Upper lobe of left lung (tissue), 6 donors: Measurements from ENCODE around the gene OR14I1. TPM values are rescaled to one million over a fixed set of nuclear protein-coding genes. Genes with fewer than 3 reads are reported as not detected.

ENCODE experiments used
- ATAC-seq, 2 donors: fragments of 200-7000 bp; cut with Tn5 transposase; one replicate each; pipeline ENCODE4 v1.9.1; 2022; ENCODE audit warnings: mild to moderate bottlenecking in 2 of 2, moderate library complexity in 2 of 2; ENCODE audit not compliant: low FRiP score in 2 of 2
- DNase-seq, 2 donors: peaks; one replicate each; pipeline ENCODE4 v3.0.0-alpha.2; 2019 to 2020
- H3K27ac ChIP-seq, 4 donors: fragments of 200-600 bp; sonication (generic); one replicate each; pipeline ENCODE4 v1.5.1; 2016 to 2019
- H3K27me3 ChIP-seq, 4 donors: fragments of 200-600 bp; sonication (generic); one replicate each; pipeline ENCODE4 v1.5.1; 2017 to 2019
- H3K36me3 ChIP-seq, 4 donors: fragments of 200-600 bp; sonication (generic); one replicate each; pipeline ENCODE4 v1.5.1; 2016 to 2019
- H3K4me1 ChIP-seq, 4 donors: fragments of 200-600 bp; sonication (generic); one replicate each; pipeline ENCODE4 v1.5.1; 2018 to 2019
- H3K4me3 ChIP-seq, 4 donors: fragments of 200-600 bp; sonication (generic); one replicate each; pipeline ENCODE4 v1.5.1; 2017 to 2019; ENCODE audit warnings: mild to moderate bottlenecking in 2 of 4, moderate library complexity in 1 of 4
- H3K9me3 ChIP-seq, 4 donors: fragments of 200-600 bp; sonication (generic); one replicate each; pipeline ENCODE4 v1.5.1; 2018 to 2019
- CTCF ChIP-seq, 6 experiments: fragments of 450-650 bp in 4 of 6; fragments of 200-600 bp in 2 of 6; sonication (generic) in 2 of 6; IDR thresholded peaks; one replicate each; pipeline ENCODE4 v1.5.1; 2016 to 2019; ENCODE audit warnings: antibody characterized with exemption in 6 of 6
- EP300 ChIP-seq, 4 donors: sonication (generic); formaldehyde crosslinking; IDR thresholded peaks; one replicate each; pipeline ENCODE4 v1.5.1; 2017; ENCODE audit warnings: antibody characterized with exemption in 4 of 4, control low read depth in 2 of 4
- POLR2A ChIP-seq, 4 donors: fragments of 450-650 bp; IDR thresholded peaks; one replicate each; pipeline ENCODE4 v1.5.1; 2016 to 2017; ENCODE audit warnings: antibody characterized with exemption in 4 of 4, mild to moderate bottlenecking in 2 of 4
- POLR2AphosphoS5 ChIP-seq, 2 donors: sonication (generic); formaldehyde crosslinking; IDR thresholded peaks; one replicate each; pipeline ENCODE4 v1.5.1; 2017; ENCODE audit warnings: antibody characterized with exemption in 2 of 2
- WGBS, 2 donors: methylation state at CpG; one replicate each; pipeline ENCODE4 v1.1.5; 2017 to 2018; 5-methylcytosine and 5-hydroxymethylcytosine counted together
- total RNA-seq, 6 donors: library from RNA; depleted of rRNA in 4 of 6; stranded (reverse); fragments of >200 nt in 4 of 6; gene quantifications; one replicate each; pipeline versions ENCODE4 v1.1.0 to v1.2.1, GENCODE V29; 2016 to 2021
- donor health status: DM: no; HTN: no; CAD: no; lungs with moderate emphysema.
- donor health status: DM: no; HTN: yes; CAD: no; lungs with severe emphysema.

The OR14I1 gene
- total RNA-seq, 6 donors from 2014 or later = not detected

- TF ChIP-seq POLR2AphosphoS5 (IDR thresholded peaks at IDR 0.05) (no peak), CTCF (IDR thresholded peaks at IDR 0.05) (no peak), POLR2A (IDR thresholded peaks at IDR 0.05) (no peak), EP300 (IDR thresholded peaks at IDR 0.05) (no peak)
These were observed 3.5 kb downstream of the OR14I1 start for GRCh38 chr1:248699099-248699498.

GRCh38 chr1:248697907-248698306 is 4.7 kb downstream of the OR14I1 start:
- ATAC-seq (no peak), DNase-seq (no peak)
- WGBS, 2 donors = 67 to 74% methylated on average over 6 of the region's 6 CpGs
- H3K27ac ChIP-seq = no peak overlapping the region
- no peak overlapping the region for H3K4me3 ChIP-seq
- no peaks in the 10 kb centered on the region for H3K4me1 ChIP-seq
- no peak for TF ChIP-seq POLR2A (IDR thresholded peaks at IDR 0.05)
- no peak for TF ChIP-seq EP300 (IDR thresholded peaks at IDR 0.05)
- no peak for TF ChIP-seq CTCF (IDR thresholded peaks at IDR 0.05)
- TF ChIP-seq POLR2AphosphoS5 (IDR thresholded peaks at IDR 0.05) = no peak
- H3K9me3 ChIP-seq = no peaks in the 10 kb centered on the region
- H3K36me3 ChIP-seq = no peaks in the 10 kb centered on the region
- no peaks in the 10 kb centered on the region for H3K27me3 ChIP-seq

More at GRCh38 chr1:248699099-248699498, 3.5 kb downstream of the OR14I1 start:
- Histone ChIP-seq H3K4me1 (no peaks in the 10 kb centered on the region), H3K27me3 (no peaks in the 10 kb centered on the region), H3K9me3 (no peaks in the 10 kb centered on the region), H3K36me3 (no peaks in the 10 kb centered on the region), H3K4me3 (no peak overlapping the region), H3K27ac (no peak overlapping the region)
- ATAC-seq (no peak), DNase-seq (no peak)
- WGBS, 2 donors = 44 to 52% methylated on average over 1 of the region's 1 CpG

- no peak for DNase-seq
- Histone ChIP-seq H3K4me3 (no peak overlapping the region), H3K27ac (no peak overlapping the region), H3K27me3 (no peaks in the 10 kb centered on the region), H3K9me3 (no peaks in the 10 kb centered on the region), H3K4me1 (no peaks in the 10 kb centered on the region), H3K36me3 (no peaks in the 10 kb centered on the region)
- ATAC-seq = peak in 1 of 2 donors; percentile 44
- TF ChIP-seq EP300 (IDR thresholded peaks at IDR 0.05) = no peak
- 75 to 80% methylated on average over 3 of the region's 3 CpGs for WGBS, 2 donors
These were observed 5.8 kb downstream of the OR14I1 start for GRCh38 chr1:248696774-248697173.

- 69 to 79% methylated on average over 3 of the region's 3 CpGs for WGBS, 2 donors
- Histone ChIP-seq H3K4me1 (no peaks in the 10 kb centered on the region), H3K27me3 (no peaks in the 10 kb centered on the region), H3K4me3 (no peak overlapping the region), H3K9me3 (no peaks in the 10 kb centered on the region), H3K36me3 (no peaks in the 10 kb centered on the region), H3K27ac (peak overlapping the region in 1 of 4 donors; percentile 13)
- ATAC-seq (peak in 1 of 2 donors; percentile 69), DNase-seq (no peak)
- no peak for TF ChIP-seq POLR2AphosphoS5 (IDR thresholded peaks at IDR 0.05)
- no peak for TF ChIP-seq POLR2A (IDR thresholded peaks at IDR 0.05)
- TF ChIP-seq CTCF (IDR thresholded peaks at IDR 0.05) = no peak
- no peak for TF ChIP-seq EP300 (IDR thresholded peaks at IDR 0.05)
These were observed 6.3 kb downstream of the OR14I1 start for GRCh38 chr1:248696261-248696660.

GRCh38 chr1:248695451-248696132 is 7.0 kb downstream of the OR14I1 start:
- 88 to 89% methylated on average over 13 of the region's 13 CpGs for WGBS, 2 donors

More at GRCh38 chr1:248695451-248696132, 7.0 kb downstream of the OR14I1 start:
- no peaks in the 10 kb centered on the region for H3K9me3 ChIP-seq
- peak; percentile 11 to 56 for ATAC-seq
- H3K4me3 ChIP-seq = no peak overlapping the region
- no peaks in the 10 kb centered on the region for H3K27me3 ChIP-seq
- no peaks in the 10 kb centered on the region for H3K36me3 ChIP-seq
- peak overlapping the region in 1 of 4 donors; percentile 13 for H3K27ac ChIP-seq
- no peak for DNase-seq
- TF ChIP-seq CTCF (IDR thresholded peaks at IDR 0.05) = no peak
- no peaks in the 10 kb centered on the region for H3K4me1 ChIP-seq
